Liver (tissue), 9 donors: ENCODE measurements around the gene CHMP1A. TPM values are rescaled to one million over a fixed set of nuclear protein-coding genes. Genes with fewer than 3 reads are reported as not detected.

ENCODE experiments used
- DNase-seq: peaks from one replicate; pipeline ENCODE4 v3.0.0-alpha.2; 2017; ENCODE audit warnings: low spot score
- H3K27ac ChIP-seq, 2 donors: one replicate each; pipeline ENCODE4 v1.7.0; 2013; ENCODE audit warnings: inconsistent platforms in 2 of 2, low read length in 2 of 2, control low read depth in 1 of 2, low read depth in 1 of 2, mild to moderate bottlenecking in 1 of 2
- H3K27me3 ChIP-seq, 4 donors: one replicate each; pipeline versions ENCODE4 v1.6.1 to v1.7.0; 2013; ENCODE audit warnings: low read length in 3 of 4, inconsistent platforms in 1 of 4, mild to moderate bottlenecking in 1 of 4, moderate library complexity in 1 of 4; ENCODE audit not compliant: control insufficient read depth in 4 of 4, insufficient read depth in 4 of 4
- H3K36me3 ChIP-seq, 4 donors: one replicate each; pipeline versions ENCODE4 v1.6.1 to v1.7.0; 2013; ENCODE audit warnings: low read length in 3 of 4, mild to moderate bottlenecking in 3 of 4, low read depth in 1 of 4, moderate library complexity in 1 of 4; ENCODE audit not compliant: control insufficient read depth in 4 of 4, insufficient read depth in 3 of 4
- H3K4me1 ChIP-seq, 4 donors: one replicate each; pipeline versions ENCODE4 v1.6.1 to v1.7.0; 2013; ENCODE audit warnings: low read length in 3 of 4, mild to moderate bottlenecking in 3 of 4, moderate library complexity in 1 of 4; ENCODE audit not compliant: control insufficient read depth in 4 of 4, insufficient read depth in 4 of 4
- H3K4me3 ChIP-seq, 3 donors: one replicate each; pipeline versions ENCODE4 v1.6.1 to v1.7.0; 2013; ENCODE audit warnings: low read length in 3 of 3, control low read depth in 1 of 3, low read depth in 1 of 3, mild to moderate bottlenecking in 1 of 3
- H3K9ac ChIP-seq, 2 donors: one replicate each; pipeline ENCODE4 v1.7.0; 2013; ENCODE audit warnings: low read length in 2 of 2, mild to moderate bottlenecking in 2 of 2, moderate library complexity in 2 of 2, control low read depth in 1 of 2, low read depth in 1 of 2
- H3K9me3 ChIP-seq, 4 donors: one replicate each; pipeline versions ENCODE4 v1.6.1 to v1.7.0; 2013; ENCODE audit warnings: low read length in 3 of 4; ENCODE audit not compliant: control insufficient read depth in 4 of 4
- EGR1 ChIP-seq, 2 donors: IDR thresholded peaks; 2 replicates each; pipeline ENCODE4 v1.6.1; 2016 to 2018; ENCODE audit warnings: antibody characterized with exemption in 2 of 2, low read depth in 2 of 2
- FOXA1 ChIP-seq: IDR thresholded peaks from 2 replicates; pipeline ENCODE4 v1.6.1; 2016; ENCODE audit warnings: antibody characterized with exemption
- FOXA2 ChIP-seq: IDR thresholded peaks from 2 replicates; pipeline ENCODE4 v1.6.1; 2016; ENCODE audit warnings: antibody characterized with exemption
- GABPA ChIP-seq, 2 donors: IDR thresholded peaks in 1 of 2; conservative IDR thresholded peaks in 1 of 2; 2 replicates each; pipeline ENCODE4 v1.6.1; 2016; ENCODE audit warnings: antibody characterized with exemption in 2 of 2, mild to moderate bottlenecking in 1 of 2, moderate library complexity in 1 of 2
- HNF4A ChIP-seq, 2 donors: conservative IDR thresholded peaks; 2 replicates each; pipeline ENCODE4 v1.6.1; 2016; ENCODE audit warnings: antibody characterized with exemption in 2 of 2, mild to moderate bottlenecking in 2 of 2
- HNF4G ChIP-seq: IDR thresholded peaks from 2 replicates; pipeline ENCODE4 v1.6.1; 2016; ENCODE audit warnings: antibody characterized with exemption
- JUND ChIP-seq, 2 donors: IDR thresholded peaks; 2 replicates each; pipeline ENCODE4 v1.6.1; 2016; ENCODE audit warnings: antibody characterized with exemption in 2 of 2
- NR2F2 ChIP-seq: IDR thresholded peaks from 2 replicates; pipeline ENCODE4 v1.6.1; 2016; ENCODE audit warnings: antibody characterized with exemption
- RAD21 ChIP-seq, 2 donors: IDR thresholded peaks; 2 replicates each; pipeline ENCODE4 v1.6.1; 2016; ENCODE audit warnings: antibody characterized with exemption in 2 of 2, mild to moderate bottlenecking in 2 of 2
- REST ChIP-seq: IDR thresholded peaks from 2 replicates; pipeline ENCODE4 v1.6.1; 2016; ENCODE audit warnings: antibody characterized with exemption, mild to moderate bottlenecking
- RXRA ChIP-seq, 2 donors: IDR thresholded peaks; 2 replicates each; pipeline ENCODE4 v1.6.1; 2017 to 2018; ENCODE audit warnings: antibody characterized with exemption in 2 of 2, mild to moderate bottlenecking in 1 of 2
- SP1 ChIP-seq: IDR thresholded peaks from 2 replicates; pipeline ENCODE4 v1.6.1; 2018; ENCODE audit warnings: antibody characterized with exemption, mild to moderate bottlenecking
- TAF1 ChIP-seq: conservative IDR thresholded peaks from 2 replicates; pipeline ENCODE4 v1.6.1; 2016; ENCODE audit warnings: antibody characterized with exemption, mild to moderate bottlenecking
- YY1 ChIP-seq: IDR thresholded peaks from 2 replicates; pipeline ENCODE4 v1.6.1; 2016; ENCODE audit warnings: antibody characterized with exemption, mild to moderate bottlenecking
- ZBTB33 ChIP-seq: IDR thresholded peaks from 2 replicates; pipeline ENCODE4 v1.6.1; 2016; ENCODE audit warnings: antibody characterized with exemption
- WGBS: extraction: QIAGEN DNeasy Blood & Tissue Kit; methylation state at CpG from one replicate; pipeline ENCODE4 v1.1.7; 2013; 5-methylcytosine and 5-hydroxymethylcytosine counted together
- polyA plus RNA-seq, 2 donors: library from polyadenylated mRNA; stranded (reverse) in 1 of 2; unstranded in 1 of 2; fragments of 200-250 nt in 1 of 2; fragments of >200 nt in 1 of 2; fragmentation: Nextera tagmentation in 1 of 2; extraction: Ambion mirVana in 1 of 2; gene quantifications; one replicate each; pipeline versions ENCODE4 v1.2.1 to v1.2.3, GENCODE V29; 2013 to 2015
- total RNA-seq, 2 donors: library from RNA; depleted of rRNA; stranded (reverse); fragments of >200 nt; gene quantifications; one replicate each; pipeline ENCODE4 v1.2.3, GENCODE V29; 2014
- TF ChIP-seq, protein P1 (sequence below): fragments of 150-350 bp; IDR thresholded peaks from 2 replicates; pipeline ENCODE4 v1.5.1; 2017; ENCODE audit warnings: improper control_type of control experiment, low read depth, low read length; ENCODE audit not compliant: missing input control
- TF ChIP-seq, protein P2 (sequence below): IDR thresholded peaks from 2 replicates; pipeline ENCODE4 v1.6.1; 2016; ENCODE audit warnings: antibody characterized with exemption
- TF ChIP-seq, protein P3 (sequence below): IDR thresholded peaks from 2 replicates; pipeline ENCODE4 v1.6.1; 2016; ENCODE audit warnings: antibody characterized with exemption
- donor health status: healthy.
- donor health status: healthy.
- donor health status: healthy.
- donor health status: healthy.
- donor health status: healthy.

The CHMP1A gene
- total and polyA plus RNA-seq, 4 donors = 25.7 to 36.7 (median 32.3) TPM

DNA sequence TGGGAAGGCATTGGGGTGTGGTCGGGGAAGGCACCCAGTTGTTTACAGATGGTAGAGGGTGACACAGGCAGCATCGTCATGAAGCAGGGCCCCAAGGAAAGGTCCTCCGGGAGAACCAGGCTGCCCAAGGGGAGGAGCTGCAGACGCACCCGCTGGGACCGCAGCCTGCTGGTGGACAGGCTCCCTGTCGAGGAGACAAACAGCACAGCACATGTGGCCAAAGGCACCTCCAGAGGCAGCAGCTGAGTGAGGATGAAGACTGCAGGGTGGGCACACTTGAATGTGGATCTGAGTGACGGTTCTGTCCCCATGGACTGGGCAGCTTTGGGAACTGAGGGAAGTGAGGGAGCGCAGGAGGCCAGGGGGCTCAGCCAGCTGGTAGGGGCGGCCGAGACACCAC, 12.4 kb downstream of the CHMP1A start:
- peaks cover 11 to 34% (median 19%) of the 10 kb centered on the region in 4 donors for H3K36me3 ChIP-seq
- no peaks in the 10 kb centered on the region for H3K9me3 ChIP-seq
- no peaks in the 10 kb centered on the region for H3K27me3 ChIP-seq
- H3K27ac ChIP-seq = no peak overlapping the region
- 91% methylated on average over 11 of the region's 11 CpGs for WGBS
- H3K4me1 ChIP-seq = peaks cover 0 to 6% (median 3%) of the 10 kb centered on the region in 4 donors
- no peak overlapping the region for H3K4me3 ChIP-seq
- TF ChIP-seq JUND (IDR thresholded peaks at IDR 0.05) = no peak
- TF ChIP-seq, protein P1, sequence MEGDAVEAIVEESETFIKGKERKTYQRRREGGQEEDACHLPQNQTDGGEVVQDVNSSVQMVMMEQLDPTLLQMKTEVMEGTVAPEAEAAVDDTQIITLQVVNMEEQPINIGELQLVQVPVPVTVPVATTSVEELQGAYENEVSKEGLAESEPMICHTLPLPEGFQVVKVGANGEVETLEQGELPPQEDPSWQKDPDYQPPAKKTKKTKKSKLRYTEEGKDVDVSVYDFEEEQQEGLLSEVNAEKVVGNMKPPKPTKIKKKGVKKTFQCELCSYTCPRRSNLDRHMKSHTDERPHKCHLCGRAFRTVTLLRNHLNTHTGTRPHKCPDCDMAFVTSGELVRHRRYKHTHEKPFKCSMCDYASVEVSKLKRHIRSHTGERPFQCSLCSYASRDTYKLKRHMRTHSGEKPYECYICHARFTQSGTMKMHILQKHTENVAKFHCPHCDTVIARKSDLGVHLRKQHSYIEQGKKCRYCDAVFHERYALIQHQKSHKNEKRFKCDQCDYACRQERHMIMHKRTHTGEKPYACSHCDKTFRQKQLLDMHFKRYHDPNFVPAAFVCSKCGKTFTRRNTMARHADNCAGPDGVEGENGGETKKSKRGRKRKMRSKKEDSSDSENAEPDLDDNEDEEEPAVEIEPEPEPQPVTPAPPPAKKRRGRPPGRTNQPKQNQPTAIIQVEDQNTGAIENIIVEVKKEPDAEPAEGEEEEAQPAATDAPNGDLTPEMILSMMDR = no peak
- TF ChIP-seq FOXA1 = no peak
- TF ChIP-seq GABPA (IDR thresholded peaks at IDR 0.05 in 1 of 2, conservative IDR thresholded peaks at IDR 0.05 in 1 of 2) = no peak
- TF ChIP-seq, protein P2, sequence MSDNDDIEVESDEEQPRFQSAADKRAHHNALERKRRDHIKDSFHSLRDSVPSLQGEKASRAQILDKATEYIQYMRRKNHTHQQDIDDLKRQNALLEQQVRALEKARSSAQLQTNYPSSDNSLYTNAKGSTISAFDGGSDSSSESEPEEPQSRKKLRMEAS = no peak
- no peak for TF ChIP-seq TAF1
- TF ChIP-seq SP1 = no peak
- TF ChIP-seq HNF4G = no peak
- TF ChIP-seq REST = no peak
- no peak for TF ChIP-seq RXRA (IDR thresholded peaks at IDR 0.05)
- TF ChIP-seq ZBTB33 = no peak
- TF ChIP-seq, protein P3, sequence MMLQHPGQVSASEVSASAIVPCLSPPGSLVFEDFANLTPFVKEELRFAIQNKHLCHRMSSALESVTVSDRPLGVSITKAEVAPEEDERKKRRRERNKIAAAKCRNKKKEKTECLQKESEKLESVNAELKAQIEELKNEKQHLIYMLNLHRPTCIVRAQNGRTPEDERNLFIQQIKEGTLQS = no peak
- TF ChIP-seq NR2F2 = no peak
- no peak for TF ChIP-seq YY1
- no peak for TF ChIP-seq HNF4A (conservative IDR thresholded peaks at IDR 0.05)
- TF ChIP-seq EGR1 (IDR thresholded peaks at IDR 0.05; ENCODE audit: low read depth in 2 of 2) = no peak
- TF ChIP-seq FOXA2 = no peak
- no peak for TF ChIP-seq RAD21 (IDR thresholded peaks at IDR 0.05)
- no peak for DNase-seq
- H3K9ac ChIP-seq = no peak overlapping the region
